Large intestine (tissue), 3 donors: ENCODE results near the gene B4GALT6. TPM values are rescaled to one million over a fixed set of nuclear protein-coding genes. Genes with fewer than 3 reads are reported as not detected.
A peak's percentile ranks its signal among the peaks of the same experiment; 100 is the strongest.

Experiments
- DNase-seq, 2 donors: peaks; one replicate each; pipeline versions ENCODE4 v3.0.0 to v3.0.0-alpha.2; 2013
- H3K27ac ChIP-seq: one replicate; pipeline ENCODE4 v1.5.1; 2013; ENCODE audit warnings: low read length
- H3K27me3 ChIP-seq: 2 replicates; pipeline ENCODE4 v1.6.1; 2013; ENCODE audit warnings: low read length; ENCODE audit not compliant: control insufficient read depth, insufficient read depth
- H3K36me3 ChIP-seq: 2 replicates; pipeline ENCODE4 v1.6.1; 2013; ENCODE audit warnings: low read length; ENCODE audit not compliant: control insufficient read depth, insufficient read depth
- H3K4me1 ChIP-seq: one replicate; pipeline ENCODE4 v1.6.1; 2013; ENCODE audit warnings: low read length; ENCODE audit not compliant: control insufficient read depth, insufficient read depth
- H3K4me3 ChIP-seq: one replicate; pipeline ENCODE4 v1.5.1; 2013; ENCODE audit warnings: low read length
- H3K9me3 ChIP-seq: one replicate; pipeline ENCODE4 v1.6.1; 2013; ENCODE audit warnings: mild to moderate bottlenecking, low read depth, low read length, moderate library complexity; ENCODE audit not compliant: control insufficient read depth
- WGBS: methylation state at CpG from one replicate; pipeline ENCODE4 v1.1.5; 2013; ENCODE audit warnings: low lambda C conversion rate; ENCODE audit not compliant: insufficient coverage; 5-methylcytosine and 5-hydroxymethylcytosine counted together
- polyA plus RNA-seq: library from polyadenylated mRNA; unstranded; fragments of 120-200 nt; gene quantifications from one replicate; pipeline ENCODE4 v1.2.1, GENCODE V29; 2013

B4GALT6 gene
- polyA plus RNA-seq, 1 donor = 12.4 TPM

DNA sequence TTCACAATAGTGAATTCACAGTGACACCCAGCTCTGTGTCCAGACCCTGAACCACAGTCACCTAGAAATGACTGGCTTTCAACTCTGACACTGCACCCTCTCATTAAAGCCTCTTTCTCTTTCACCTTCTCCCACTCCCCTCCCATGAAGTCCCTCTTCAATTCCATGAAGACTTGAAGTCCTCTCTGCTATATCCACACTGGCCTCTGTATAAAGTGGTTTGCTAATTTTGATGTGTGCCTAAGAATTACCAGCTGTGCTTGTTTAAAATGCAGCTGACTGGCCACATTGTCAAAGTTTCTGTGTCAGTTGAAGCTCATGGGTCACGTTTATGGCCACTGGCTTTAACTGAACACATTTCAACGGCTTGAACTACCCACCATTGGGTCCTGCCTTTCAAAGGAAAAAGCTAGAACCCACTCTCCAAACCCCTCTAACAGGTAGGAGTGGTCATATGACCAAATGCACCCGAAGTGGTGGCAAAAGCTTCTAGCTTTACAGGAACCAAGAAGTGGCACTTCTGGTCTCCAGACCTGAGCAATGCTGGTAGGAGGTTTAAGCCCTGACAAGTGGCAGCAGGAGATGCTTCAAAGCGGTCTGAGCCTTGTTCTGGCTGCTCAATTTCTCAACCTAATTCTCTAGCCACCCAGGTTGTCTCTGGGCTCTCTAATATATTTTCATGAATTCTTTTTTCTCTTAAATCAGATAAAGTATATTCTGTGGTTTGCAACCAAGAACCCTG, 34.2 kb downstream of the B4GALT6 start:
- Histone ChIP-seq H3K4me3 (no peak overlapping the region), H3K27me3 (no peaks in the 10 kb centered on the region), H3K27ac (no peak overlapping the region), H3K4me1 (peaks cover 31% of the 10 kb centered on the region), H3K36me3 (no peaks in the 10 kb centered on the region), H3K9me3 (no peaks in the 10 kb centered on the region)
- no CpG with 5 or more reads among the region's 4 CpGs for WGBS
- peak in 1 of 2 donors; percentile 16 for DNase-seq

DNA sequence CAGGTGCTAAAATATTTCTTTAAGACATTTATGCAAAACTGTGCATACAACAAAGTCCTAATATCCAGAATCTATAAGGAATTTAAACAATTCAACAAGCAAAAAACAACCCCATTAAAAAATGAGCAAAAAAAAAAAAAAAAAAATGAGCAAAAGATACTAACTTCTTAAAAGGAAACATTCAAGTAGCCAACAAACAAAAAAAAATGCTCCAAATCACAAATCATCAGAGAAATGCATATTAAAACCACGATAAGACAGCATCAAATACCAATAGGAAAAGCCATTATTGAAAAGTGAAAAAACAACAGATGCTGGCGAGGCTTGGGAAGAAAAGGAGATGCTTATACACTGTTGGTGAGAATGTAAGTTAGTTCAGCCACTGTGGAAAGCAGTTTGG, 34.9 kb downstream of the B4GALT6 start:
- DNase-seq = no peak
- Histone ChIP-seq H3K4me3 (no peak overlapping the region), H3K27me3 (no peaks in the 10 kb centered on the region), H3K27ac (peak overlapping the region; percentile 35), H3K36me3 (no peaks in the 10 kb centered on the region), H3K9me3 (no peaks in the 10 kb centered on the region), H3K4me1 (peaks cover 31% of the 10 kb centered on the region)
- no CpG with 5 or more reads among the region's 2 CpGs for WGBS

GRCh38 chr18:31648966-31649429, 35.4 kb downstream of the B4GALT6 start:
- peaks cover 31% of the 10 kb centered on the region for H3K4me1 ChIP-seq
- 40% methylated on average over 2 of the region's 2 CpGs for WGBS
- H3K27ac ChIP-seq = peak overlapping the region; percentile 35
- H3K9me3 ChIP-seq = no peaks in the 10 kb centered on the region
- peak; percentile 31 to 58 for DNase-seq
- H3K27me3 ChIP-seq = no peaks in the 10 kb centered on the region
- H3K4me3 ChIP-seq = no peak overlapping the region
- H3K36me3 ChIP-seq = no peaks in the 10 kb centered on the region

GRCh38 chr18:31648458-31648857, 35.9 kb downstream of the B4GALT6 start:
- no peak overlapping the region for H3K4me3 ChIP-seq
- 80% methylated on average over 1 of the region's 2 CpGs for WGBS
- no peak for DNase-seq

DNA sequence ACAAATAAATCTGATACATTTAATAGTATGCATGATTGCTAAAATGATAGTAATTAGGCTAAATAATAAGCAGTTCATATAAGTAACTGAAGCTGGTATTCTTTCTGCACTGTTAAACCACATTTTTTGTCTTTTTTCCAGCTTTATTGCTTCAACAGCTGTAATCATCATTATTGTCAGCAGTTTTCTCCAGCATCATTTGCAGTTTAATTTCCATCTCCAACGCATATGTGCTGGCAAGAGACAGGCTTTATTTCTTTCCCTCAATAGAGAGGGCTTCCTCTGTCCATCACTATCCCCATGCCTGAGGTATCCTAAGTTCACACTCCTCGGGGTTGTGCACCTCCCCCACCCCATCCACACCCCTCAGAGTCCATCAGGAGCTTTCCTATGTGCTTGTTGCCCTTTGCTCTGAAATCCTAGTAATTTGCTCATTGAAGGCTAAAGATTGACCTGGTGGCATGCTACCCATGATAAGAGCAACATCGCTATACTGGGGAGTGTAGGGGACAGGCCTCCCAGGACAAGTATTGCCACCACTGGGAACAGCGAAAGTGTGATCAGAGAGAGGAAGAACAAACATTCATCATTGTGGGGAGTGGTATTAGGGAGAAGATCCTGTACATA, 37.1 kb downstream of the B4GALT6 start:
- no peak overlapping the region for H3K4me3 ChIP-seq
- no peaks in the 10 kb centered on the region for H3K36me3 ChIP-seq
- H3K4me1 ChIP-seq = peaks cover 31% of the 10 kb centered on the region
- no CpG with 5 or more reads among the region's 4 CpGs for WGBS
- H3K27me3 ChIP-seq = no peaks in the 10 kb centered on the region
- H3K27ac ChIP-seq = peak overlapping the region; percentile 39
- DNase-seq = peak; percentile 75 to 90
- H3K9me3 ChIP-seq = no peaks in the 10 kb centered on the region

More at GRCh38 chr18:31648458-31648857, 35.9 kb downstream of the B4GALT6 start:
- Histone ChIP-seq H3K4me1 (peaks cover 31% of the 10 kb centered on the region), H3K27ac (peak overlapping the region; percentile 35), H3K36me3 (no peaks in the 10 kb centered on the region), H3K9me3 (no peaks in the 10 kb centered on the region), H3K27me3 (no peaks in the 10 kb centered on the region)

DNA sequence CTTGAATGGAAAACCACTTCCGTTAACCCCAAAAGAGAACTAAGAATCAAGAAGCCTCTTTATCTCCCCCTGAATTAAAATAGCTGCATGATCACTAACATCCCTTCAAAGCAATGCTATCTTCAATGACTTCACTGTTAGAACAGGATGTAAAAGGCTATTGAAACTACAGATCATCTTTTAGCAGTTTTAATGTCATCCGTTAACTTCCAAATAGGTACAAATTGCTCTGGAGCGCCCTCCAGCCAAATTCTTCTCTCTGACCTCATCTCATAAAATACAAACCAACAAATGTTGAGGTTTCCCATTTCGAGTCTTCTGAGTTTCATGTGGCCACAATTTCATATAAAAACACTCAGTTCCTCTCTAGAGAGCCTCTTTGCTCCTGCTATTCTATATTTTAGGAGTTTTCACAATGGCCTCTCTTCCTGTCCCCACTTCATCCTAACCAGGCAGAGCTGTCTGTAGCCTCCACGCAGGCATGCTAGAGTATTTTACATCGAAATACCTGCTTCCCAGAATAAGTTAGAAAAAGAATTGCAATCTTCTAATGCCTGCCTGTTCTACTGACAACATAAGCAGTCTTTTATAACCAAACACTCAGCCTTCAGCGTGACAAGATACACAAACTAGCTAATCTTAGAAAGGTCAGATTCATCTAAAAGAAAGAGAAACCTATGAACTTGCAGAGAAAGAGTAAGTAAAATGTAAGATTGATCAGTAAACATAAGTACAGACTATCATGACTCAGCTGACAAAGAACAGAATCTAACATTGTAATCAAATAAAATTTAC, 37.9 kb downstream of the B4GALT6 start:
- H3K27ac ChIP-seq = peak overlapping the region; percentile 39
- WGBS = 82% methylated on average over 3 of the region's 7 CpGs
- DNase-seq = no peak

GRCh38 chr18:31645411-31645810, 39.0 kb downstream of the B4GALT6 start:
- Histone ChIP-seq H3K4me3 (no peak overlapping the region), H3K27ac (no peak overlapping the region), H3K4me1 (peaks cover 31% of the 10 kb centered on the region), H3K9me3 (no peaks in the 10 kb centered on the region), H3K27me3 (no peaks in the 10 kb centered on the region), H3K36me3 (no peaks in the 10 kb centered on the region)
- no peak for DNase-seq
- WGBS = 100% methylated on average over 2 of the region's 4 CpGs

More for the DNA sequence above, 37.9 kb downstream of the B4GALT6 start:
- Histone ChIP-seq H3K4me3 (no peak overlapping the region), H3K36me3 (no peaks in the 10 kb centered on the region), H3K4me1 (peaks cover 31% of the 10 kb centered on the region), H3K27me3 (no peaks in the 10 kb centered on the region), H3K9me3 (no peaks in the 10 kb centered on the region)

GRCh38 chr18:31643003-31643402, 41.4 kb downstream of the B4GALT6 start:
- WGBS = no CpG with 5 or more reads among the region's 4 CpGs

GRCh38 chr18:31637445-31637844, 46.9 kb downstream of the B4GALT6 start:
- Histone ChIP-seq H3K4me3 (no peak overlapping the region), H3K9me3 (no peaks in the 10 kb centered on the region), H3K27ac (no peak overlapping the region), H3K36me3 (no peaks in the 10 kb centered on the region), H3K27me3 (no peaks in the 10 kb centered on the region), H3K4me1 (no peaks in the 10 kb centered on the region)
- DNase-seq = no peak
- 100% methylated on average over 1 of the region's 3 CpGs for whole genome bisulfite sequencing

More at GRCh38 chr18:31643003-31643402, 41.4 kb downstream of the B4GALT6 start:
- Histone ChIP-seq H3K4me3 (no peak overlapping the region), H3K9me3 (no peaks in the 10 kb centered on the region), H3K4me1 (peaks cover 16% of the 10 kb centered on the region), H3K27ac (no peak overlapping the region), H3K36me3 (no peaks in the 10 kb centered on the region), H3K27me3 (no peaks in the 10 kb centered on the region)
- DNase-seq = no peak

DNA sequence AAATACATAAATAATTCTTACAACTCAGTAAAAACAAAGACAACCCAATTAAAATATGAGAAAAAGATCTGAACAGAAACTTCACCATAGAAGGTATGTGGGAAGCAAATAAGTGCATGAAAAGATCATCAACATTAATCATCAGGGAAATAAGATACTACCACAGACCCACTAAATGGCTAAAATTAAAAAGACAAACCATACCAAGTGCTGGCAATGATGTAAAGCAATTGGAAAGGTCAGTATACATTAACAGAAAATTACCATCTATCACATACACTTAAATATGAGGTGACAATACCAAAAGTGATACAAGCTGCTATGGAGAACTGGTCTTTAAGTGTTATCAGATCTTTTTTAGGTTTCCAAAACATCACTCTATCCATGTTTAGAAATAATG, 48.0 kb downstream of the B4GALT6 start:
- no peak overlapping the region for H3K27ac ChIP-seq
- no peaks in the 10 kb centered on the region for H3K27me3 ChIP-seq
- no peaks in the 10 kb centered on the region for H3K9me3 ChIP-seq
- H3K36me3 ChIP-seq = no peaks in the 10 kb centered on the region
- DNase-seq = no peak
- H3K4me1 ChIP-seq = no peaks in the 10 kb centered on the region
- no peak overlapping the region for H3K4me3 ChIP-seq
